Liver (tissue), 3 donors: ENCODE data around the gene PIEZO2.

Experiments used
- CTCF ChIP-seq: fragments of 150-350 bp; IDR thresholded peaks from 2 replicates; pipeline ENCODE4 v1.5.1; 2017; ENCODE audit warnings: improper control_type of control experiment, low read depth, low read length; ENCODE audit not compliant: missing input control
- EGR1 ChIP-seq, 2 donors: IDR thresholded peaks; 2 replicates each; pipeline ENCODE4 v1.6.1; 2016 to 2018; ENCODE audit warnings: antibody characterized with exemption in 2 of 2, low read depth in 2 of 2
- GABPA ChIP-seq, 2 donors: IDR thresholded peaks in 1 of 2; conservative IDR thresholded peaks in 1 of 2; 2 replicates each; pipeline ENCODE4 v1.6.1; 2016; ENCODE audit warnings: antibody characterized with exemption in 2 of 2, mild to moderate bottlenecking in 1 of 2, moderate library complexity in 1 of 2
- MAX ChIP-seq: IDR thresholded peaks from 2 replicates; pipeline ENCODE4 v1.6.1; 2016; ENCODE audit warnings: antibody characterized with exemption
- RXRA ChIP-seq, 2 donors: IDR thresholded peaks; 2 replicates each; pipeline ENCODE4 v1.6.1; 2017 to 2018; ENCODE audit warnings: antibody characterized with exemption in 2 of 2, mild to moderate bottlenecking in 1 of 2
- TAF1 ChIP-seq: conservative IDR thresholded peaks from 2 replicates; pipeline ENCODE4 v1.6.1; 2016; ENCODE audit warnings: antibody characterized with exemption, mild to moderate bottlenecking
- YY1 ChIP-seq: IDR thresholded peaks from 2 replicates; pipeline ENCODE4 v1.6.1; 2016; ENCODE audit warnings: antibody characterized with exemption, mild to moderate bottlenecking
- ZBTB33 ChIP-seq: IDR thresholded peaks from 2 replicates; pipeline ENCODE4 v1.6.1; 2016; ENCODE audit warnings: antibody characterized with exemption
- donor health status: healthy.
- donor health status: healthy.

- TF ChIP-seq TAF1 (no peak), CTCF (no peak), YY1 (no peak), GABPA (IDR thresholded peaks at IDR 0.05 in 1 of 2, conservative IDR thresholded peaks at IDR 0.05 in 1 of 2) (no peak), MAX (no peak), EGR1 (IDR thresholded peaks at IDR 0.05; ENCODE audit: low read depth in 2 of 2) (no peak), RXRA (IDR thresholded peaks at IDR 0.05) (no peak), ZBTB33 (no peak)
These were observed 70.9 kb downstream of the PIEZO2 start for GRCh38 chr18:11078491-11078890.
